ENCODE results near the gene CXCR3. TPM values are rescaled to one million over a fixed set of nuclear protein-coding genes. Genes with fewer than 3 reads are reported as not detected.
"Not testable (repeated sequence)": the region's sequence is repeated elsewhere in the genome, so short reads cannot be mapped to it uniquely, and the experiment has no call there.

The CXCR3 gene
- total RNA-seq, 2 experiments from 2014 or later, result 42.4 to 43.8 TPM

- DNase-seq (peak; percentile 60), ATAC-seq (peak; percentile 22)
- POLR2A ChIA-PET, result interaction anchor here (0.6 to 4.1 kb wide), 9 partner anchors 9 to 83 kb away, joined by 3 to 16 read pairs (median 4); partner anchors contain the start of gene OGT
- H3K4me1 Mint-ChIP-seq (ENCODE audit: low read depth), result peaks cover 50% of the 10 kb centered on the region
- no peak for TF ChIP-seq CTCF (IDR thresholded peaks at IDR 0.05)
- no peaks in the 10 kb centered on the region for H3K27me3 Mint-ChIP-seq
- intact Hi-C loops (cut with micrococcal nuclease), result loop anchor here (5.0 kb wide), 2 partner anchors 36 to 74 kb away; no protein-coding TSS in a partner anchor
- peaks cover 3% of the 10 kb centered on the region for H3K9me3 Mint-ChIP-seq
- H3K4me3 Mint-ChIP-seq, result peak overlapping the region; percentile 93
- H3K27ac Mint-ChIP-seq, result peak overlapping the region; percentile 89
- peaks cover 64% of the 10 kb centered on the region for H3K36me3 Mint-ChIP-seq (ENCODE audit: low read depth)
- CTCF ChIA-PET, result interaction anchor here (1.0 to 5.4 kb wide), 4 partner anchors 10 to 84 kb away, joined by 4 to 28 read pairs (median 8); partner anchors contain the start of gene OGT
These were observed 2.4 kb downstream of the CXCR3 start for GRCh38 chrX:71615954-71616353.

GRCh38 chrX:71615056-71615455 is 3.3 kb downstream of the CXCR3 start:
- DNase-seq (peak; percentile 12), ATAC-seq (no peak)
- no peaks in the 10 kb centered on the region for H3K9me3 Mint-ChIP-seq
- peaks cover 44% of the 10 kb centered on the region for H3K4me1 Mint-ChIP-seq (ENCODE audit: low read depth)
- peaks cover 63% of the 10 kb centered on the region for H3K36me3 Mint-ChIP-seq (ENCODE audit: low read depth)
- ChIA-PET POLR2A (interaction anchor here (0.7 to 2.7 kb wide), 7 partner anchors 9 to 82 kb away, joined by 3 to 14 read pairs (median 4); partner anchors contain the start of gene OGT), CTCF (interaction anchor here (1.9 to 5.4 kb wide), 2 partner anchors 36 to 83 kb away, joined by 7 to 28 read pairs; partner anchors contain the start of gene OGT)
- H3K27me3 Mint-ChIP-seq, result no peaks in the 10 kb centered on the region
- H3K4me3 Mint-ChIP-seq, result peak overlapping the region; percentile 93
- H3K27ac Mint-ChIP-seq, result peak overlapping the region; percentile 89
- no peak for TF ChIP-seq CTCF (IDR thresholded peaks at IDR 0.05)
- intact Hi-C loops (cut with micrococcal nuclease), result loop anchor here (5.0 kb wide), 2 partner anchors 37 to 73 kb away; no protein-coding TSS in a partner anchor

- ATAC-seq (no peak), DNase-seq (no peak)
- Mint-ChIP-seq H3K9me3 (no peaks in the 10 kb centered on the region), H3K36me3 (ENCODE audit: low read depth) (peaks cover 81% of the 10 kb centered on the region), H3K4me3 (no peak overlapping the region), H3K27me3 (no peaks in the 10 kb centered on the region), H3K27ac (peak overlapping the region; percentile 49), H3K4me1 (ENCODE audit: low read depth) (peaks cover 54% of the 10 kb centered on the region)
- ChIA-PET POLR2A (interaction anchor here (1.2 kb wide), 1 partner anchor 11 kb away, joined by 3 read pairs; no protein-coding TSS in a partner anchor), CTCF (no interaction called here)
- no peak for TF ChIP-seq CTCF (IDR thresholded peaks at IDR 0.05)
- intact Hi-C loops (cut with micrococcal nuclease), result no loop called here
These were observed 6.1 kb downstream of the CXCR3 start for GRCh38 chrX:71612256-71612655.

- H3K4me3 Mint-ChIP-seq; CTCF ChIA-PET; DNase-seq; ATAC-seq; H3K27ac Mint-ChIP-seq; H3K9me3 Mint-ChIP-seq; H3K27me3 Mint-ChIP-seq; intact Hi-C loops (cut with micrococcal nuclease): not testable (repeated sequence)
- POLR2A ChIA-PET, result interaction anchor here (1.2 kb wide), 1 partner anchor 11 kb away, joined by 3 read pairs; no protein-coding TSS in a partner anchor
- Mint-ChIP-seq H3K4me1 (ENCODE audit: low read depth) (peaks cover 57% of the 10 kb centered on the region), H3K36me3 (ENCODE audit: low read depth) (peaks cover 78% of the 10 kb centered on the region)
These were observed 6.6 kb downstream of the CXCR3 start for GRCh38 chrX:71611736-71612135.

GRCh38 chrX:71609095-71609750 is 9.1 kb downstream of the CXCR3 start:
- DNase-seq, result no peak
- Mint-ChIP-seq H3K27ac (peak overlapping the region; percentile 69), H3K27me3 (no peaks in the 10 kb centered on the region), H3K9me3 (no peaks in the 10 kb centered on the region), H3K4me1 (ENCODE audit: low read depth) (peaks cover 59% of the 10 kb centered on the region), H3K36me3 (ENCODE audit: low read depth) (peaks cover 78% of the 10 kb centered on the region), H3K4me3 (no peak overlapping the region)
- no peak for TF ChIP-seq CTCF (IDR thresholded peaks at IDR 0.05)
- ATAC-seq, result peak; percentile 24
- intact Hi-C loops (cut with micrococcal nuclease), result no loop called here
- ChIA-PET CTCF (interaction anchor here (1.4 to 1.6 kb wide), 3 partner anchors 9 to 13 kb away, joined by 4 to 7 read pairs (median 5); partner anchors contain the start of gene CXCR3), POLR2A (no interaction called here)
